SK-N-SH (cell line): Measurements from ENCODE around the gene AEBP1. TPM values are rescaled to one million over a fixed set of nuclear protein-coding genes. Genes with fewer than 3 reads are reported as not detected.

ENCODE experiments used
- CTCF ChIA-PET: fragments of 300-600, 350-600 bp; formaldehyde crosslinking; extraction: SDS; loops from one replicate; lab custom pipeline; 2021; lab: Yijun Ruan, JAX
- POLR2A ChIA-PET: fragments of 350-600 bp; sonication (Branson Sonifier 250); formaldehyde crosslinking; extraction: SDS; loops from one replicate; lab custom pipeline; 2020; ENCODE audit warnings: antibody characterized with exemption, inconsistent platforms; lab: Yijun Ruan, JAX
- DNase-seq: peaks from one replicate; pipeline ENCODE4 v3.0.0; 2012
- H2AFZ ChIP-seq: fragments of 200-600 bp; sonication (generic); 2 replicates; pipeline ENCODE4 v1.8.1; 2016; ENCODE audit warnings: antibody characterized with exemption, mild to moderate bottlenecking, low read depth
- H3F3A ChIP-seq: fragments of 200-600 bp; sonication (generic); replicated peaks from 2 replicates; pipeline ENCODE3; 2016; ENCODE audit warnings: antibody characterized with exemption, mild to moderate bottlenecking; ENCODE audit not compliant: insufficient read depth
- H3K27ac ChIP-seq, 2 experiments: fragments of 200-500 bp in 1 of 2; fragments of 200-600 bp in 1 of 2; sonication (Bioruptor generic) in 1 of 2; sonication (generic), shearing (Covaris generic) in 1 of 2; 2 replicates each; pipeline versions ENCODE4 v1.5.1 to v1.6.1; 2014 to 2016; ENCODE audit warnings: low read depth in 2 of 2, inconsistent platforms in 1 of 2, low read length in 1 of 2, mild to moderate bottlenecking in 1 of 2, mixed read lengths in 1 of 2
- H3K27me3 ChIP-seq: fragments of 200-600 bp; sonication (generic), shearing (Covaris generic); 2 replicates; pipeline ENCODE4 v1.6.1; 2016; ENCODE audit warnings: mixed run types; ENCODE audit not compliant: insufficient read depth
- H3K36me3 ChIP-seq, 2 experiments: fragments of 200-500 bp in 1 of 2; fragments of 200-600 bp in 1 of 2; sonication (Bioruptor generic) in 1 of 2; sonication (generic) in 1 of 2; replicated peaks in 1 of 2; 2 replicates each; pipeline versions ENCODE3 to v1.5.1; 2014 to 2016; ENCODE audit warnings: low read length in 1 of 2, mild to moderate bottlenecking in 1 of 2; ENCODE audit not compliant: insufficient read depth in 2 of 2, control insufficient read depth in 1 of 2
- H3K4me1 ChIP-seq, 2 experiments: fragments of 200-500 bp in 1 of 2; fragments of 200-600 bp in 1 of 2; sonication (Bioruptor generic) in 1 of 2; sonication (generic), shearing (Covaris generic) in 1 of 2; 2 replicates each; pipeline versions ENCODE4 v1.5.1 to v1.6.1; 2014 to 2016; ENCODE audit warnings: low read depth in 1 of 2, low read length in 1 of 2, mixed run types in 1 of 2; ENCODE audit not compliant: insufficient read depth in 2 of 2, control insufficient read depth in 1 of 2
- H3K4me2 ChIP-seq: fragments of 200-600 bp; sonication (generic), shearing (Covaris generic); 2 replicates; pipeline ENCODE4 v1.6.1; 2017; ENCODE audit warnings: mixed run types
- H3K4me3 ChIP-seq, 2 experiments: fragments of 200-500 bp in 1 of 2; fragments of 200-600 bp in 1 of 2; sonication (Bioruptor generic) in 1 of 2; sonication (generic), shearing (Covaris generic) in 1 of 2; 2 replicates each; pipeline versions ENCODE4 v1.5.1 to v1.8.1; 2014 to 2016; ENCODE audit warnings: low read depth in 2 of 2, inconsistent platforms in 1 of 2, low read length in 1 of 2, mild to moderate bottlenecking in 1 of 2, mixed read lengths in 1 of 2, moderate library complexity in 1 of 2
- H3K79me2 ChIP-seq: fragments of 200-600 bp; sonication (generic); 2 replicates; pipeline ENCODE4 v1.8.1; 2017; ENCODE audit warnings: mild to moderate bottlenecking; ENCODE audit not compliant: insufficient read depth
- H3K9ac ChIP-seq: fragments of 200-600 bp; sonication (generic); 2 replicates; pipeline ENCODE4 v1.6.1; 2017; ENCODE audit warnings: mixed run types
- H3K9me2 ChIP-seq: fragments of 200-600 bp; sonication (generic); 2 replicates; pipeline ENCODE4 v1.6.1; 2017; ENCODE audit warnings: mixed run types
- H3K9me3 ChIP-seq: fragments of 200-600 bp; sonication (generic); 2 replicates; pipeline ENCODE4 v1.6.1; 2017; ENCODE audit warnings: mixed run types, mild to moderate bottlenecking, moderate library complexity
- H4K20me1 ChIP-seq: fragments of 200-600 bp; sonication (generic); 2 replicates; pipeline ENCODE4 v1.6.1; 2017; ENCODE audit warnings: mild to moderate bottlenecking, mixed run types; ENCODE audit not compliant: insufficient read depth
- CHD2 ChIP-seq: fragments of 150-350 bp; IDR thresholded peaks from 2 replicates; pipeline ENCODE4 v1.6.1; 2018; ENCODE audit warnings: low read length; ENCODE audit not compliant: partially characterized antibody
- EZH2phosphoT487 ChIP-seq: fragments of 200-600 bp; sonication (generic); IDR thresholded peaks from 2 replicates; pipeline ENCODE4 v1.6.1; 2017; ENCODE audit warnings: low read depth, mixed run types, mild to moderate bottlenecking, antibody characterized with exemption, moderate library complexity, borderline replicate concordance
- FOXJ3 ChIP-seq: sonication (generic); formaldehyde crosslinking; IDR thresholded peaks from 2 replicates; pipeline ENCODE4 v1.5.1; 2020; ENCODE audit warnings: mild to moderate bottlenecking, missing genetic modification reagents
- FOXM1 ChIP-seq: IDR thresholded peaks from 2 replicates; pipeline ENCODE4 v1.4.0; 2012; ENCODE audit warnings: low read depth, mild to moderate bottlenecking
- GABPA ChIP-seq: IDR thresholded peaks from 2 replicates; pipeline ENCODE4 v1.4.0; 2012; ENCODE audit warnings: low read depth, mild to moderate bottlenecking
- NRF1 ChIP-seq: IDR thresholded peaks from 2 replicates; pipeline ENCODE4 v1.6.1; 2012; ENCODE audit warnings: low read depth, mild to moderate bottlenecking, low read length
- PBX3 ChIP-seq: IDR thresholded peaks from 2 replicates; pipeline ENCODE4; 2012
- POLR2AphosphoS5 ChIP-seq: IDR thresholded peaks from 2 replicates; pipeline ENCODE4 v1.6.1; 2012; ENCODE audit warnings: low read depth, low read length
- REST ChIP-seq: IDR thresholded peaks from 2 replicates; pipeline ENCODE4 v1.6.1; 2012; ENCODE audit warnings: mild to moderate bottlenecking, low read depth, low read length, moderate library complexity
- RFX5 ChIP-seq: IDR thresholded peaks from 2 replicates; pipeline ENCODE4 v1.6.1; 2012; ENCODE audit warnings: mild to moderate bottlenecking, improper control_type of control experiment, low read length
- SIN3A ChIP-seq: IDR thresholded peaks from 2 replicates; pipeline ENCODE4 v1.6.1; 2012; ENCODE audit warnings: low read depth, mild to moderate bottlenecking, low read length, moderate library complexity, borderline replicate concordance
- USF1 ChIP-seq: IDR thresholded peaks from 2 replicates; pipeline ENCODE4 v1.4.0; 2012; ENCODE audit warnings: low read depth, borderline replicate concordance
- YY1 ChIP-seq: IDR thresholded peaks from 2 replicates; pipeline ENCODE4 v1.4.0; 2012; ENCODE audit warnings: low read depth, mild to moderate bottlenecking
- ZBTB33 ChIP-seq: IDR thresholded peaks from 2 replicates; pipeline ENCODE4 v1.4.0; 2012; ENCODE audit warnings: low read depth, borderline replicate concordance
- WGBS: methylation state at CpG from one replicate; pipeline ENCODE4 v1.1.6; 2017; ENCODE audit warnings: low lambda C conversion rate; 5-methylcytosine and 5-hydroxymethylcytosine counted together
- polyA plus RNA-seq, 3 experiments: library from polyadenylated mRNA; depleted of rRNA; stranded (reverse); fragments of >200 nt; gene quantifications; 2 replicates each; pipeline ENCODE4 v1.2.3, GENCODE V29; 2012

AEBP1 gene
- polyA plus RNA-seq, 1 of the 3 experiments (the other 2 are of a cell fraction) = 105 TPM

- no peaks in the 10 kb centered on the region for H3K79me2 ChIP-seq
- 79% methylated on average over 5 of the region's 8 CpGs for WGBS
- H3K9ac ChIP-seq = no peak overlapping the region
- H3K4me3 ChIP-seq = no peak overlapping the region
- no peak overlapping the region for H3K4me2 ChIP-seq
- no peak overlapping the region for H3K27ac ChIP-seq
- no peaks in the 10 kb centered on the region for H3K9me3 ChIP-seq
- no peak overlapping the region for H2AFZ ChIP-seq
- peaks cover 5% of the 10 kb centered on the region for H3F3A ChIP-seq
- peaks cover 0 to 5% of the 10 kb centered on the region in 2 experiments; a peak in 1 of 4 replicates for H3K4me1 ChIP-seq
- H4K20me1 ChIP-seq = no peaks in the 10 kb centered on the region
- H3K27me3 ChIP-seq = no peaks in the 10 kb centered on the region
- no peak for DNase-seq
- TF ChIP-seq POLR2AphosphoS5 (no peak), RFX5 (no peak), GABPA (no peak), FOXM1 (no peak), SIN3A (no peak), CHD2 (no peak), USF1 (no peak), REST (no peak)
- ChIA-PET POLR2A (interaction anchor here (1.5 kb wide), 1 partner anchor 15 kb away, joined by 4 read pairs; the partner anchor contains the start of gene POLD2), CTCF (interaction anchor here (1.1 to 1.8 kb wide), 2 partner anchors 51 to 58 kb away, joined by 3 to 5 read pairs; partner anchors contain the start of gene GCK)
- no peaks in the 10 kb centered on the region for H3K9me2 ChIP-seq
- no peaks in the 10 kb centered on the region for H3K36me3 ChIP-seq
These were observed 34.6 kb downstream of the AEBP1 start for GRCh38 chr7:44138698-44139097.

- Histone ChIP-seq H3K4me3 (no peak overlapping the region), H3K4me1 (peaks cover 0 to 11% of the 10 kb centered on the region in 2 experiments; a peak in 1 of 4 replicates), H4K20me1 (no peaks in the 10 kb centered on the region), H3K9me3 (no peaks in the 10 kb centered on the region), H3K4me2 (no peak overlapping the region), H3F3A (peaks cover 8% of the 10 kb centered on the region), H3K9ac (no peak overlapping the region), H3K79me2 (no peaks in the 10 kb centered on the region), H3K27me3 (no peaks in the 10 kb centered on the region), H3K36me3 (no peaks in the 10 kb centered on the region), H3K27ac (no peak overlapping the region), H2AFZ (no peak overlapping the region), H3K9me2 (no peaks in the 10 kb centered on the region)
- POLR2A ChIA-PET = interaction anchor here (1.5 kb wide), 1 partner anchor 16 kb away, joined by 4 read pairs; the partner anchor contains the start of gene POLD2
- CTCF ChIA-PET = interaction anchor here (1.2 to 1.4 kb wide), 2 partner anchors 8 to 15 kb away, joined by 4 read pairs; no protein-coding TSS in a partner anchor
- WGBS = 81% methylated on average over 12 of the region's 14 CpGs
- DNase-seq = no peak
- no peak for TF ChIP-seq PBX3
- TF ChIP-seq ZBTB33 = no peak
- TF ChIP-seq FOXJ3 (CRISPR knock-in tag) = no peak
- no peak for TF ChIP-seq YY1
- TF ChIP-seq EZH2phosphoT487 = no peak
- no peak for TF ChIP-seq REST
- no peak for TF ChIP-seq NRF1
These were observed 35.3 kb downstream of the AEBP1 start for GRCh38 chr7:44139311-44140010.
